ENCODE measurements around the gene KIF15.

The KIF15 gene

DNA sequence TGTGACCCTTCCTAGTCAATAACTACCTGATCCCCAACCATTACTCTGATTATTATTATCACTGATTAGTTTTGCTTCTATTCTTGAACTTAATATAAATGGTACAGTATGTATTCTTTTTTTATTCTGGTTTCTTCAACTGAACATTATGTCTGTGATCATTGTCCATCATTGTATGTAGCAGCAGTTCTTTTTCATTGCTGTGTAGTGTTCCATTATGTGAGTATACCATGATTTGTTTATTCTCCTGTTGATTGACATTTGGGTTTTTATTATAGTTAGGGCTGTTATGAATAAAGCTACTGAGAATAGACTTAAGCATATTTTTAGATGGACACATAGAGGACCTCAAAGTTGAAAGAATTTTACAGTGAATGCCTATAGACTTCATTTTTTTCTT lies 2.7 kb downstream of the KIF15 start:
- no peak overlapping the region for H3K27ac ChIP-seq (ENCODE audit: extremely low read depth, low read depth, low read length)
- no peaks in the 10 kb centered on the region for H3K9me3 ChIP-seq (ENCODE audit: control insufficient read depth, insufficient read depth, low read depth, low read length)
- TF ChIP-seq ZNF146 (tag by site-specific recombination; IDR thresholded peaks at IDR 0.05) (peak; percentile 83), SP3 (tag by site-specific recombination; IDR thresholded peaks at IDR 0.05) (no peak), TCF7L2 (IDR thresholded peaks at IDR 0.05; ENCODE audit: borderline replicate concordance, low read depth, low read length) (no peak)
- TF ChIP-seq, protein P1, sequence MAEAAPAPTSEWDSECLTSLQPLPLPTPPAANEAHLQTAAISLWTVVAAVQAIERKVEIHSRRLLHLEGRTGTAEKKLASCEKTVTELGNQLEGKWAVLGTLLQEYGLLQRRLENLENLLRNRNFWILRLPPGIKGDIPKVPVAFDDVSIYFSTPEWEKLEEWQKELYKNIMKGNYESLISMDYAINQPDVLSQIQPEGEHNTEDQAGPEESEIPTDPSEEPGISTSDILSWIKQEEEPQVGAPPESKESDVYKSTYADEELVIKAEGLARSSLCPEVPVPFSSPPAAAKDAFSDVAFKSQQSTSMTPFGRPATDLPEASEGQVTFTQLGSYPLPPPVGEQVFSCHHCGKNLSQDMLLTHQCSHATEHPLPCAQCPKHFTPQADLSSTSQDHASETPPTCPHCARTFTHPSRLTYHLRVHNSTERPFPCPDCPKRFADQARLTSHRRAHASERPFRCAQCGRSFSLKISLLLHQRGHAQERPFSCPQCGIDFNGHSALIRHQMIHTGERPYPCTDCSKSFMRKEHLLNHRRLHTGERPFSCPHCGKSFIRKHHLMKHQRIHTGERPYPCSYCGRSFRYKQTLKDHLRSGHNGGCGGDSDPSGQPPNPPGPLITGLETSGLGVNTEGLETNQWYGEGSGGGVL (tag by site-specific recombination; IDR thresholded peaks at IDR 0.05): no peak
- no peak overlapping the region for H3K4me3 ChIP-seq (ENCODE audit: low read depth, low read length)
- no peaks in the 10 kb centered on the region for H3K4me1 ChIP-seq (ENCODE audit: control insufficient read depth, insufficient read depth, low read length)
- ChIA-PET CTCF (no interaction called here), POLR2A (no interaction called here)
- peaks cover 0 to 42% of the 10 kb centered on the region in 2 experiments; a peak in 2 of 3 replicates for H3K36me3 ChIP-seq (ENCODE audit: control insufficient read depth in 2 of 2, insufficient read depth in 1 of 2, low read length in 2 of 2)

GRCh38 chr3:44771424-44772098 lies 10.0 kb downstream of the KIF15 start:
- CTCF ChIA-PET: interaction anchor here (0.7 kb wide), 1 partner anchor 153 kb away, joined by 3 read pairs; no protein-coding TSS in a partner anchor
- POLR2A ChIA-PET: no interaction called here
- peaks cover 8 to 55% of the 10 kb centered on the region in 2 experiments; a peak in 2 of 3 replicates for H3K36me3 ChIP-seq (ENCODE audit: control insufficient read depth in 2 of 2, insufficient read depth in 1 of 2, low read length in 2 of 2)

DNA sequence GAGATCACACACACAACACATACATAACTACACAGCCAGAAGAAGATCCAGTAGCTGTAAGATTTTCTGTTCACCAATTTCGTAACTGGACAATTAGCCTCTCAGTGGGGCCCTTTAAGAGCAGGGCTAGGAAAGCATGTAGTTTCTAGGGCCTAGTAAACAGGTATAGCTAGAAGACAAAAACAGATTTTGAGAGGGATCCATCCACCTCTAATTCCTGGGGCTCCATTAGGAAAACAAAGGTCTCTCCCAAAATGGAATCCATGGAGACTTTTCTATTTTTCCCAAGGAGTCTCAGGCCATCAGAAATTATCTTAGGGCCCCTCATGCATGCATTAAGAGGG lies 10.5 kb downstream of the KIF15 start:
- CTCF ChIA-PET: no interaction called here
- Histone ChIP-seq H3K9me3 (ENCODE audit: control insufficient read depth, insufficient read depth, low read depth, low read length) (no peaks in the 10 kb centered on the region), H3K36me3 (ENCODE audit: control insufficient read depth in 2 of 2, insufficient read depth in 1 of 2, low read length in 2 of 2) (peaks cover 11 to 58% of the 10 kb centered on the region in 2 experiments; a peak in 2 of 3 replicates), H3K4me1 (ENCODE audit: control insufficient read depth, insufficient read depth, low read length) (no peaks in the 10 kb centered on the region), H3K27ac (ENCODE audit: extremely low read depth, low read depth, low read length) (no peak overlapping the region), H3K4me3 (ENCODE audit: low read depth, low read length) (no peak overlapping the region)
- TF ChIP-seq SETDB1 (IDR thresholded peaks at IDR 0.05; ENCODE audit: insufficient read length, low read length) (peak; percentile 93), ZEB2 (tag by site-specific recombination; IDR thresholded peaks at IDR 0.05) (no peak)
- POLR2A ChIA-PET: no interaction called here

More at GRCh38 chr3:44771424-44772098, 10.0 kb downstream of the KIF15 start:
- TF ChIP-seq ZNF416 (tag by site-specific recombination; IDR thresholded peaks at IDR 0.05) (no peak), ZNF157 (tag by site-specific recombination; IDR thresholded peaks at IDR 0.05) (no peak), ZNF670 (tag by site-specific recombination; IDR thresholded peaks at IDR 0.05; ENCODE audit: low read depth) (no peak), SETDB1 (IDR thresholded peaks at IDR 0.05; ENCODE audit: insufficient read length, low read length) (peak; percentile 4)
- H3K9me3 ChIP-seq (ENCODE audit: control insufficient read depth, insufficient read depth, low read depth, low read length): no peaks in the 10 kb centered on the region
- no peak overlapping the region for H3K27ac ChIP-seq (ENCODE audit: extremely low read depth, low read depth, low read length)
- H3K4me1 ChIP-seq (ENCODE audit: control insufficient read depth, insufficient read depth, low read length): no peaks in the 10 kb centered on the region
- no peak overlapping the region for H3K4me3 ChIP-seq (ENCODE audit: low read depth, low read length)

DNA sequence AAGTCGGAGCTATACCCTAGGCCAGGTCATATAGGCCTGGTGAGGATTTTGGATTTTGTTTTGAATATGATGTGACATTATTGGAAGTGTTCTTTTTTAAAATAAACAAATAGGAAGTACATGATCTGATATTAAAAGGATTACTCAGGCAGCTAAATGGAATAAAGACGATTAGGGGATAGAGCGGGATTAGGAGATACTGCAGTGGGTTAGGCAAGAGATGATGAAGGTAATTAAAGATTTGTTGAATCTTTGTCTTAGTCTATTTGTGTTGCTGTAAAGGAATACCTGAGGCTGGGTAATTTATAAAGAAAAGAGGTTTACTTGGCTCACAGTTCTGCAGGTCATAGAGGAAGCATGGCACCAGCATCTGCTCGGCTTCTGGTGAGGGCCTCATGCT lies 21.3 kb downstream of the KIF15 start:
- no peak overlapping the region for H3K27ac ChIP-seq (ENCODE audit: extremely low read depth, low read depth, low read length)
- CTCF ChIA-PET: no interaction called here
- H3K36me3 ChIP-seq (ENCODE audit: control insufficient read depth in 2 of 2, insufficient read depth in 1 of 2, low read length in 2 of 2): peaks cover 21 to 75% of the 10 kb centered on the region in 2 experiments
- no peaks in the 10 kb centered on the region for H3K4me1 ChIP-seq (ENCODE audit: control insufficient read depth, insufficient read depth, low read length)
- POLR2A ChIA-PET: no interaction called here
- H3K9me3 ChIP-seq (ENCODE audit: control insufficient read depth, insufficient read depth, low read depth, low read length): no peaks in the 10 kb centered on the region
- TF ChIP-seq ZNF777 (tag by site-specific recombination; IDR thresholded peaks at IDR 0.05; ENCODE audit: borderline replicate concordance): no peak
- H3K4me3 ChIP-seq (ENCODE audit: low read depth, low read length): no peak overlapping the region

DNA sequence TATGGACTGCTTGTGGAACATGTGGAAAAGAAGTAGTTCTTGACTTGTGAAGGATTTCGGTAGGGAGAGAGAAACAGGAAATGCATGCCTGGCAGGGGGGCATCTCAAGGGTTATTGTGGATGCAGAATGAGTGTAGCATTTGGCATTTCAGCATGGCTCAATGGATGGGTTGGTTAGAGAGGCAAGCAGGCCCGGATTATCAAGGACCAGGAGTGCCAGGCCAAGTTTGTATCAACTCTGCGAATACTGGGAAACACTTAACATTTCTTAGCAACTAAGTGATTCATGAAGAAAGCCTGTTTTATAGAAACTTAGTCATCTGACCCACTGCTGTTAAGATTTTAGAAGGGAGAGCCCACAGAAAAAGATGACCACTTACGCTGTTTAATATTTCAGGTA lies 33.6 kb downstream of the KIF15 start:
- Histone ChIP-seq H3K27ac (ENCODE audit: extremely low read depth, low read depth, low read length) (no peak overlapping the region), H3K36me3 (ENCODE audit: control insufficient read depth in 2 of 2, insufficient read depth in 1 of 2, low read length in 2 of 2) (peaks cover 13 to 70% of the 10 kb centered on the region in 2 experiments; a peak in 2 of 3 replicates), H3K4me1 (ENCODE audit: control insufficient read depth, insufficient read depth, low read length) (no peaks in the 10 kb centered on the region), H3K4me3 (ENCODE audit: low read depth, low read length) (no peak overlapping the region), H3K9me3 (ENCODE audit: control insufficient read depth, insufficient read depth, low read depth, low read length) (no peaks in the 10 kb centered on the region)
- ChIA-PET POLR2A (no interaction called here), CTCF (no interaction called here)
- TF ChIP-seq ZNF777 (tag by site-specific recombination; IDR thresholded peaks at IDR 0.05; ENCODE audit: borderline replicate concordance) (no peak), IKZF3 (tag by site-specific recombination; IDR thresholded peaks at IDR 0.05) (no peak), TRIM28 (IDR thresholded peaks at IDR 0.05; ENCODE audit: borderline replicate concordance, low read length) (no peak)
